GM18868 (cell line): ENCODE data around the gene RALB.

Source experiments
- ATAC-seq: cut with Tn5 transposase; IDR thresholded peaks from one replicate; pipeline ENCODE4 v1.9.1; 2021; ENCODE audit warnings: mild to moderate bottlenecking, moderate library complexity; ENCODE audit not compliant: unreplicated experiment

RALB gene

GRCh38 chr2:120330946-120331822 is 78.5 kb downstream of the RALB start:
- no peak for ATAC-seq

DNA sequence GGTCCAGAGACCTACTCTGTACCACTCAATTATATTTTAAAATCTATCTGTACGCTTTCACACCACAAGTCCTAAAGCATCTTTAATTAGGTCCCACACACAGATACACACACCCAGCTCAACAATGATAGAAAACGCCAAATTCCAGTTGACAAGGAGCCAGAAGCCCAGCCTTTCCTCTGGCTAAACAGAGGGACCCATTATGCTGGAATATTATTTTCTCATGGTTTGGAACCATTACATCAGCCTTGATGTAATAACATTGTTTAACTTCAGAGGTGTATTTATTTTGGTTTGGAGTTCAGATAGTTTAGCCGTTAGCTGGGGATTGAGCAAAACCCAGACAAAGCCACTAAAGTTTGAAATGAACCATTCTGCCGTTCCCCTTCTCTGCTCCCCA is 79.3 kb downstream of the RALB start:
- ATAC-seq = no peak

DNA sequence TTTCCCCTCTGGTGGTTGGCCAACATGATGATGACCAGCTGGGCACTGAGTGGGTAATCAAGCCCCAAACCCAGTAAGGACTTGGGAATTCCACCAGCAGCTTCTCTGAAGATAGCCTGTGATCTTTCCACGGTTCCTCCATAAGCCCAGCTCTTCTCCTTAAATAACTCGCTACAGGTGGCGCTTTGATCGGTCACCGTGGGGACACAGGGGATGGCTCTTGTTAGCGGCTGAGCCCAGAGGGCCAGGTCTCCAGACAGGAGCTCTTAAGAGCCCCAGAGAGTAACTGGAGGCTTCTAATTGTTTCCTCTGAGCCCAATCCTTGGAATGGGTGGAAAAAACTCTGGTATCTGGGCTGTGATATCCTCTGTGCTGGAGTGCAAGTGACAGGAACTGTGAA is 79.7 kb downstream of the RALB start:
- no peak for ATAC-seq

DNA sequence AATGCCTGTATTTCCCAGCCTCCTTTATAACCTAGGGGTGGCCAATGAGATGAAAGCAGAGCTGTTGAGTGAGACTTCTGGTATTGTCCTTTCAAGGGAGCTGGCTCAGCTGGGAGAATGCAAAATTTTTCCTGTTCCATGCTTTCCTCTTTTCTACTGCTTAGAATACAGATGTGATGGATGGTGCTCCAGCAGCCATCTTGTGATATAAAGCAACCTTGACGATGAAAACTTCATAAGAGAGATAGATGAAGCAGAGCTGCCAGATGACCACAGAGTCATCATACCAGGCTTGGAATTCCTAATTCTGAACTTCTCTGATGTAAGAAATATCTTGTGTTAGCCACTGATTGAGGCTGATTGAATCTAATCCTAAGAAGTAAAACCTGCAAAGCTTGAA is 81.4 kb downstream of the RALB start:
- ATAC-seq = no peak

DNA sequence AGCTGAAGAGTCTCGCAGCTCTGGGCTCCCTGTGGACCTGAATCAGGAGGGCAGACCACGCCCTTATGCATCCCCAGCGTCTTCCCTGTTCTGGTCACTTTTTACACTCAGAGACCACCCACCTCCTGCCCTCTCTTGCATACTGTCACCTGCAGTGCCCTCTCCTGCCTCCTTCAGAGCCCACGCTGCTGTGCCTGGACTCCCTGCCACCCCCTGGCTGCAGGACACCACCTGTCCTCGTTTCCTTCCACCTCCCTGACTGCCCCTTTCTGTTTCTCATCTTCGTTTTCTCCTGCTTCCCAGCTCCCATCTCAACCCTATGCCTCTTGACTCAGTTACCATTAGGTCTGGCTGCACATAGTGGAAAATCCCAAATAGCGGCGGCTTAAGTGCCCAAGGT is 84.1 kb downstream of the RALB start:
- ATAC-seq = no peak

DNA sequence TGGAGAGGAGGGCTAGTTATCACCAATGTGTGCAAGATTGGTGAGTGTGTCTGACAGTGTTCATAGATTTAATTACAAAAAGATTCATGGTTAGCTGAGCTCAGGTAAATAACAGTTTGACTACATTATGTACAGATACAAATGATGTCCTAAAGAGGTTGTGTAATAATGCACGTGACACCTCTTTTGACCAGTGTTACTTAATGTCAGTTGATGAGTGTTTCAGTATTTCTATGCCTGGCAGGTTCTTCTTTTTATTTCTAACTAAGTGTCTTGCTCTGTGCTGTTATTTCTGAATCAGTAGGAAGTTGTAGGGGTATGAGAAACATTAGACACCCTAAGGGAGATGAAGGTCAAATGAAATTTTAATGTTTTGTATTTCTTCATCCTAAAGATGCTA is 85.4 kb downstream of the RALB start:
- ATAC-seq = no peak

DNA sequence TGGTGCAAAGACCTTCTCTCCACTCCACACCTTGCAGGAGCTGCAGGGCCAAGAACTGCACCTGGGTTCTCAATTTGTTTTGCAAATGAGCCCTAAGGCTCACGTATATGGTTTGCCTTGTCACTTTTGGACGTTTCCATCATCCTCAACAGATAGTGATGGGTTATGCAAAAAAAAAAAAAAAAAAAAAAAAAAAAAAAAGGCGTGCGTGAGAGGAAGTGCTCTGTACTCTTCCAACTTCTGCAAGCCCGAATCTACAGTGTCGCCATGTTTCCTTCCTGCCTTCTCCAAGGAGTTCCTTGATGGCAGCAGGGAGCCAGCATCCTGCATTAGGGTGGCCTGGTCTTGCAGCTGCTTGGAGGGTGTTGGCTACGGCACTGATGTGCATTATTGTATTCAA is 89.3 kb downstream of the RALB start:
- ATAC-seq = no peak

DNA sequence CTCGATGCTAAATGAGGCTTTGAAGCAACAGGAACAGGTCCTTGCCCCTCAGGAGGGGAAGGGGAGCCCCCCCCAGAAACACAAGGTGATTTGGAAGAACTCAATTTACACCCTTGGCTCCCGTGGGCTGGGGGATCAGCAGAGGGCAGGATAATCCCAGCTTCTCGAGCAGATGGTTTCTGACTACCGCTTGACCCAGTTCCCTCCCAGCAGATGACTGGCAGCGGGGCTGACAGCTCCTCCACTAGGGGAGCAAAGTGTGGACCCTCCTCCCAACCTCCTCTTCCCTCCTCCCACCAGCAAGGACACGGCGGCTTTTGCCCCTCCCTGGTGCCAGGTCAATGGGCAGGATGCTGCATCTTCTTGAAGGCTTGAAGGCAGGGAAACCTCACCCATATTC is 89.8 kb downstream of the RALB start:
- ATAC-seq = no peak

DNA sequence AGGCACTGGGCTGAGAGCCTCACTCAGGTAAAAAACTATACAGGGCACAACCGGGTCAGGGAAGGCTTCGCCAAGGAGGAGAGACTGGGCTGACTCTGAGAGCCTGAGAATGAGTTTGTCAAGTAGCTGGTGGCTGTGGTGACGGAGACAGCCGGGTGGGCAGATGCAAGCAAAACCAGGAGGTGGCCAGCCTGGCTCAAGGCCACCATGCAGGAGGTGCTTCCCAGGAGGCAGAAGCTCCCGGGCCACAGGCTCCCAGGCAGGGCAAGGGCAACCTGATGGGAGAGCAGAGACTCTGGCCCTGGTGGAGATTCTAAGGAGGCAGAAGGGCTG is 90.4 kb downstream of the RALB start:
- no peak for ATAC-seq

- peak; percentile 62 for ATAC-seq
Measured at GRCh38 chr2:120343433-120344105, 90.9 kb downstream of the RALB start.
